GM18873 (cell line): ENCODE results near the gene ROBO2.

Experiments
- ATAC-seq: cut with Tn5 transposase; IDR thresholded peaks from one replicate; pipeline ENCODE4 v1.9.1; 2021; ENCODE audit warnings: mild to moderate bottlenecking, moderate library complexity, moderate number of reproducible peaks; ENCODE audit not compliant: unreplicated experiment, low FRiP score

The ROBO2 gene

DNA sequence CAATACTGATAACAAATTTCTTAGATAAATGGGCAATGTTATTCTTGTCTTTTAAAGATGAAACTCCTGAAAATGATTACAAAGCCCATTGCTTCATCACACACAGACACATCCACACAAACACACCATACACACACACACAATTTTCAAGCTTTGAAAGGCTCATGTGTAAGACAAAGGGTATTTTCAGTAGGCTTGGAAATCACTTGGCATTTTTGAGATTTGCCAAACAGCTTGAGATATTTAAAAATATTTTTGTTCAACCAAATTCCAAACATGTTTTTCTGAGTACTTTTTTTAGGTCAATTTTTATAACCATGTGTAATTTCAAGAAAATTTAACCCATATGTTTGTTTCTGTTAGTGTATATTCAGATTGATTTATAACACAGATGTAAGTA is 283.7 kb downstream of the ROBO2 start:
- no peak for ATAC-seq

GRCh38 chr3:77324105-77324504 is 284.2 kb downstream of the ROBO2 start:
- ATAC-seq = no peak

DNA sequence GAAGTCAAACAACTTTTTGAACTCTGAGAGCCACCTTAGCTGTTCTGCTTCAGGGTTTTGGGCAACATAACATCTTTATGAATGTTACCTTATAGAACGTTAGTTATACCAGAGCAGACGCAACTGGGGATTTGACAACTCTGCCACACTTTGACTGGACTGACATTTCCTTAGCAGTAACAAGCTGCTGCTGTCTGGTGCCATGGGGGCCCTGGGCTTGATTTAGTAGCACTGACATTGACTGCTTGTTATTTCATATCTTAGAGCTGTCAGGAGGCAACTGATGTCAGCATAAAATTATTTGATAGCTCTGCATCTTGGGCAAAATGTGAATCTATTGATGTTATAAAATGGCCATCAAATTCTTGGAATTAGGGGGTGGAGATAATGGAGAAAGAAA is 285.4 kb downstream of the ROBO2 start:
- ATAC-seq = no peak

DNA sequence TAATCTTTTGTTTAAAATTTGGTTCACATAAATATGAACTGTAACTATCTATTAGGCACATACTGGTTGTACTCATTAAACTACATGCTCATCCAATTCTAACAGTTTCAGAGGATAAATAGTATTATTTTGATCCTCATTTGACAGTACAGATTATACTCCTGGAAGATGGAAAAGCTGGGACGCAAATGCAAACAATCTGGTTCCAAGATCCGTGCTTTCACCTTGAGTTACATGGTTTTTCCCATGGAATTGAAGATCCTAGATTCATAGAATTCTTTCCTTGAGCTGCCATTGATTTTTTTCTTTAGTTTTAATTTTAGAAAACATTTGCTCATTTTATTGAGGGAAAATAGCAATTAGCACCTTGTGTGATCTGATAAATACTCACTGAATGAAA is 285.8 kb downstream of the ROBO2 start:
- ATAC-seq = no peak

DNA sequence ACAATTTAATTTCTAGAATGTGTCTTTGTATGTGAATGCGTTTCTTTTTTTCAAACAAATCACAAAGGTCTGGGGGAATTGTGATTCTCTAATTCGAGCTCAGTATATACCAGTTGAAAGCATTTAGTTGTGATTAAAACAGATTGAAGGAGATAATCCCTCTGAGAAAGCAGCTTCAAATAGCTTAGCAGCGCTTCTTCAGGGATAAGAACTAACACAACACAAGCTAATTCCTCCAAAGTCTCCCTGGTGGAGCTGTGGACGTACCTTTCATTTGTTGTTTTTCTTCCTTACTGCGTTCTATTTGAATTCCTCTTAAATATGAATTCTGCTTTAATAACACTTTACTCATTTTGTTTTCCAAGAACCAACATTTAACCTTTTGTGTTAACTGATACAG is 286.7 kb downstream of the ROBO2 start:
- ATAC-seq = no peak

GRCh38 chr3:77328690-77329089 is 288.8 kb downstream of the ROBO2 start:
- no peak for ATAC-seq

GRCh38 chr3:77329116-77329515 is 289.2 kb downstream of the ROBO2 start:
- no peak for ATAC-seq

GRCh38 chr3:77338195-77338594 is 298.3 kb downstream of the ROBO2 start:
- ATAC-seq = no peak

DNA sequence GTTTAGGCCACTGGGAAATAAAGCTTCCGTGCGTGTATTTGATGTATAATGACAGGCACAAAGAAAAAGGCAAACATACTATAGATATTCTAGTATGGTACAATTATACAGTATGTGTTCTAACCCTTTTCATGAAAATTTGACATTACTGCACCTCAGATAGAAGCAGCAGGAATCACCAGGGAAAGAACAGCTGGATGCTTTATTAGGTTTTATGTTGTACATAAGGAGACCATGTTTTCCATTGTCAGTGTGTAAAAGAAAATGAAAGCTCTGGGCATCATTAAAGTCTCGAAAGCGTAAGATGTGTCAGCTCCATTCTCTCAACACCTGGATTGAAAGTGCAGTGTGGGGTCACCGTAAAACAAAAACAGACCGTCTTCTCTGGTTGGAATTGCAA is 302.1 kb downstream of the ROBO2 start:
- ATAC-seq = no peak

- ATAC-seq = no peak
Observed at GRCh38 chr3:77342688-77343087, 302.8 kb downstream of the ROBO2 start.

DNA sequence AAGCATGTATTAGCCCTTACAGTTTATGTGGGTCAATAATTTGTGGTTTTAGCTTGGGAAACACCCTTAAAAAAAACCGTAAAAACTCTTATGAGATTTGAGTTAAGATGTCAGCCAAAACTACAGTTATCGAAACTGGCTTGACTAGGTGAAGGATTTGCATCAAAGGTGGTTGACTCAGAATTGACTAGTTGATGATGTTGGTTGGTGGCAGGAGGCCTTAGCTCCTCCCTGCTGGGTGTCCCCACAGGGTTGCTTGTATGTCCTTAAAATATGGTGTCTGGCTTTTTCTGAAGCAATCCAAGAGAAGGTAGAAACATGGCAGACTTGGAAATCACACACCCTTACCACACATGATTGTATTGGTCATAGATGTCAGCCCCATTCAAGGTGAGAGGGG is 305.1 kb downstream of the ROBO2 start:
- ATAC-seq = no peak

GRCh38 chr3:77348244-77348855 is 308.5 kb downstream of the ROBO2 start:
- no peak for ATAC-seq

DNA sequence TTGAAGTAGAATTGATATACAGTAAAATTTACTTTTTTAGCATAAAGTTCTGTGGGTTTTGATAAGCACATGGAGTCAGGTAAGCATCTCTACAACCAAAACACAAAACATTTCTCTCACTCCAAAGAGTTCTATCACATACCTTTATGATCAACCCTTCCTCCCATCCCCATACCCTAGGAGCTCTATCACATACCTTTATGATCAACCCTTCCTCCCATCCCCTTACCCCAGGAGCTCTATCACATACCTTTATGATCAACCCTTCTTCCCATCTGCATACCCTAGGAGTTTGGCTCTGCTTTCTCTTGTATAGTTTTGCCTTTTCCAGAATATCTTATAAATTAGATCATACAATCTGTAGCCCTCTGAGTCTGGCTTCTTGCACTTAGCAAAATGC is 315.1 kb downstream of the ROBO2 start:
- ATAC-seq = no peak

GRCh38 chr3:77362936-77363335 is 323.0 kb downstream of the ROBO2 start:
- ATAC-seq = no peak

- no peak for ATAC-seq
Observed at GRCh38 chr3:77365152-77365551, 325.3 kb downstream of the ROBO2 start.

GRCh38 chr3:77370413-77370812 is 330.5 kb downstream of the ROBO2 start:
- no peak for ATAC-seq

- no peak for ATAC-seq
Observed at GRCh38 chr3:77372018-77372417, 332.1 kb downstream of the ROBO2 start.

DNA sequence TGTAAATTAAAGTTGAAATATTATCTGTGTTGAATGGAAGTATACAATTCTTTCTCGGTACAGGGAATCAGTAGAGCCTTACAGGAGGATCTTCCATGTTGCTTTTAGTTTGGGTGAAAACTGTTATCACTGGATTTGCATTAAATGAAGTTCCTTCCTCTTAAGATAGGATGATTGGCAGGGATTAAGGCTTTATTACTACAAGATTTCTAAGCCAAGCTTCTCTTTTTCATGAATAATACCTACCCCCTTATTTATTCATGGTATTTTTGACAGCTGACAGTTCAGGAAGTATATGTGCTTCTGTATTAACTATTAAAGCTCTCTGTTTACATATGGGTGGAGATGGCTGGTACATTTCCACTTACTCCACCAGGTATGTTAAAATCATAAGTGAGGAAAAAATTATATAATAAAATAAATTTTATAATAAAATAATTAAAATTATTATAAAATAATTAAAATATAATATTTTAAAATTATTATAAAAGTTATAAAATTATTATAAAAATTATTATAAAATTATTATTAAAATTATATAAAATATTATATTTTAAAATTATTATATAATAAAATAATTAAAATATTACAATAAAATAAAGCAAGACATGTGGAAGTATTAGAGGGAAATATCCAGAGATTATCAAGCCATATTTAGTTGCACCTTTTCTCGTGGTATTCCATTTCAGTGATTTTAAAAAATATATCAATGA is 332.9 kb downstream of the ROBO2 start:
- ATAC-seq = no peak

DNA sequence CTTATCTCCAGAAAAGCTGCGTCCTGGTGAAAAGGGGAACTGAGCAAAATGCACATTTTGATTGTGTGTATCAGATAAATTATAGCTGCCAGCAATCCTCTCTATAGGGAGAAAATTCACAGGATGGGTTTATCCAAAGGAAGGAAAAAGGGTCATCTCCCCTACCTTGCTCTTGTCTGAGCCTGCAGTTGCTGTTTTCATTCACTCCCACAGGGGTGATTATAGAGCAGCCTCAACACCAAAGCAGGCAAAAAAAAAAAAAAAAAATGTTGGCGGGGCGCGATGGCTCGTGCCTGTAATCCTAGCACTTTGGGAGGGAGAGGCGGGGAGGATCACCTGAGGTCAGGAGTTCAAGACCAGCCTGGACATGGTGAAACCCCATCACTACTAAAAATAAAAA is 333.7 kb downstream of the ROBO2 start:
- no peak for ATAC-seq

DNA sequence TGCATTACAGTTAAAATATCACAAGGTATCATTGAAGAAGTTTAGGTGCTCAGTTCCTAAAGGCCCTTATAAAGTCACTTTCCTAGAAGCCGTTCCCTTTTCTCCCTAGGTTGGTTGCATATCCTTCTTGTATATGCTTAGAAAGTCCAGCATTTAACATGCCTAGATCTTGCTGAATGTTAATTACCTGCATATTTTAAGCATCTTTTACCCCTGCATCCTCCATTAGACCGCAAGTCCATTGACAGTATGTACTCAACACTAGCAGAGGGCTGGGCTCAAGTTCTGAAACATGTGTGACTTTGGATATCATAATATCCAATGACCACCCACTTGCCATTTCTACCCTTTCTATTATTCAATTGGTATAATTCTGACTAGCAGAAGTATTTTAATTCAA is 336.6 kb downstream of the ROBO2 start:
- ATAC-seq = no peak

- no peak for ATAC-seq
Observed at GRCh38 chr3:77377717-77378116, 337.8 kb downstream of the ROBO2 start.

- ATAC-seq = no peak
Observed at GRCh38 chr3:77380136-77380535, 340.2 kb downstream of the ROBO2 start.
